Mesendoderm (in vitro differentiated cells): ENCODE results near the gene ZNF521.

Experiments used
- DNase-seq: peaks from one replicate; pipeline ENCODE4 v3.0.0; 2013
- H2AK5ac ChIP-seq: 2 replicates; pipeline ENCODE4 v1.6.1; 2013; ENCODE audit warnings: low read length, inconsistent platforms
- H2BK120ac ChIP-seq: 2 replicates; pipeline ENCODE4 v1.6.1; 2013; ENCODE audit warnings: low read depth, mild to moderate bottlenecking, low read length, moderate library complexity, mixed read lengths
- H2BK15ac ChIP-seq: replicated peaks from 2 replicates; pipeline ENCODE4 v1.6.1; 2013; ENCODE audit warnings: low read depth, mild to moderate bottlenecking, moderate library complexity
- H2BK5ac ChIP-seq: 2 replicates; pipeline ENCODE4 v1.6.1; 2013; ENCODE audit warnings: low read length, inconsistent platforms
- H3K18ac ChIP-seq: 2 replicates; pipeline ENCODE4 v1.6.1; 2013; ENCODE audit warnings: mild to moderate bottlenecking, low read length, mixed read lengths
- H3K23ac ChIP-seq: one replicate; pipeline ENCODE4 v1.6.1; 2013; ENCODE audit warnings: low read length
- H3K27ac ChIP-seq: 2 replicates; pipeline ENCODE4 v1.5.1; 2013; ENCODE audit warnings: low read depth, mild to moderate bottlenecking, inconsistent platforms, low read length, moderate library complexity
- H3K27me3 ChIP-seq: 2 replicates; pipeline ENCODE4 v1.6.1; 2013; ENCODE audit warnings: low read length, control low read depth, mild to moderate bottlenecking, inconsistent platforms; ENCODE audit not compliant: insufficient read depth, poor library complexity
- H3K36me3 ChIP-seq: 2 replicates; pipeline ENCODE4 v1.6.1; 2013; ENCODE audit warnings: low read length, inconsistent platforms; ENCODE audit not compliant: control insufficient read depth, insufficient read depth
- H3K4ac ChIP-seq: one replicate; pipeline ENCODE4 v1.6.1; 2013; ENCODE audit warnings: low read depth, mild to moderate bottlenecking, low read length, moderate library complexity
- H3K4me1 ChIP-seq: 2 replicates; pipeline ENCODE4 v1.6.1; 2013; ENCODE audit warnings: low read depth, low read length, inconsistent platforms; ENCODE audit not compliant: control insufficient read depth
- H3K4me2 ChIP-seq: 2 replicates; pipeline ENCODE4 v1.6.1; 2013; ENCODE audit warnings: low read length
- H3K4me3 ChIP-seq: 2 replicates; pipeline ENCODE4 v1.5.1; 2013; ENCODE audit warnings: mild to moderate bottlenecking, low read length
- H3K56ac ChIP-seq: one replicate; pipeline ENCODE4 v1.6.1; 2013; ENCODE audit warnings: low read length
- H3K79me1 ChIP-seq: 2 replicates; pipeline ENCODE4 v1.6.1; 2013; ENCODE audit warnings: low read length, inconsistent platforms
- H3K79me2 ChIP-seq: 2 replicates; pipeline ENCODE4 v1.6.1; 2013; ENCODE audit warnings: mild to moderate bottlenecking, low read length; ENCODE audit not compliant: control insufficient read depth, insufficient read depth
- H3K9ac ChIP-seq: 2 replicates; pipeline ENCODE4 v1.6.1; 2013; ENCODE audit warnings: low read length, inconsistent platforms
- H4K5ac ChIP-seq: one replicate; pipeline ENCODE4 v1.6.1; 2013; ENCODE audit warnings: low read length
- H4K8ac ChIP-seq: one replicate; pipeline ENCODE4 v1.6.1; 2013; ENCODE audit warnings: low read depth, mild to moderate bottlenecking, control low read depth, low read length, moderate library complexity
- WGBS: extraction: QIAGEN DNeasy Blood & Tissue Kit; methylation state at CpG from one replicate; pipeline ENCODE4 v1.1.7; 2013; ENCODE audit warnings: low lambda C conversion rate, missing lambda C conversion rate; ENCODE audit not compliant: insufficient coverage; ENCODE audit errors: extremely low coverage; 5-methylcytosine and 5-hydroxymethylcytosine counted together

Gene ZNF521

GRCh38 chr18:25231327-25231691, 120.7 kb downstream of the ZNF521 start:
- H3K9ac ChIP-seq: no peak overlapping the region
- H2BK120ac ChIP-seq: no peak overlapping the region
- H3K79me1 ChIP-seq: no peaks in the 10 kb centered on the region
- no CpG with 5 or more reads among the region's 5 CpGs for WGBS
- no peak overlapping the region for H3K56ac ChIP-seq
- no peak overlapping the region for H2BK15ac ChIP-seq
- no peak overlapping the region for H3K23ac ChIP-seq
- H3K27me3 ChIP-seq: no peaks in the 10 kb centered on the region
- H3K18ac ChIP-seq: peak overlapping the region; percentile 1
- H3K36me3 ChIP-seq: peaks cover 1% of the 10 kb centered on the region
- H3K4me1 ChIP-seq: peaks cover 12% of the 10 kb centered on the region
- no peak overlapping the region for H3K4me2 ChIP-seq
- H3K79me2 ChIP-seq: no peaks in the 10 kb centered on the region
- no peak overlapping the region for H4K8ac ChIP-seq
- no peak overlapping the region for H3K4me3 ChIP-seq
- peak overlapping the region; percentile 26 for H2BK5ac ChIP-seq
- H3K4ac ChIP-seq: no peak overlapping the region
- H4K5ac ChIP-seq: no peak overlapping the region
- no peak overlapping the region for H2AK5ac ChIP-seq
- H3K27ac ChIP-seq: no peak overlapping the region
- DNase-seq: no peak

GRCh38 chr18:25230658-25231326, 121.2 kb downstream of the ZNF521 start:
- DNase-seq: no peak
- Histone ChIP-seq H3K4me2 (no peak overlapping the region), H3K4me3 (no peak overlapping the region), H3K56ac (no peak overlapping the region), H3K23ac (no peak overlapping the region), H3K36me3 (peaks cover 2% of the 10 kb centered on the region), H3K4me1 (peaks cover 12% of the 10 kb centered on the region), H2AK5ac (no peak overlapping the region), H3K18ac (peak overlapping the region; percentile 1), H2BK120ac (no peak overlapping the region), H3K79me2 (no peaks in the 10 kb centered on the region), H2BK15ac (no peak overlapping the region), H3K79me1 (no peaks in the 10 kb centered on the region), H2BK5ac (peak overlapping the region; percentile 26), H3K9ac (no peak overlapping the region), H4K8ac (no peak overlapping the region), H4K5ac (no peak overlapping the region), H3K27ac (no peak overlapping the region), H3K4ac (no peak overlapping the region), H3K27me3 (no peaks in the 10 kb centered on the region)
- no CpG with 5 or more reads among the region's 10 CpGs for WGBS

- H3K79me2 ChIP-seq: no peaks in the 10 kb centered on the region
- H3K4me3 ChIP-seq: no peak overlapping the region
- H2BK120ac ChIP-seq: no peak overlapping the region
- H3K4me1 ChIP-seq: peaks cover 10% of the 10 kb centered on the region
- H3K9ac ChIP-seq: no peak overlapping the region
- no CpG with 5 or more reads among the region's 2 CpGs for WGBS
- H3K4me2 ChIP-seq: no peak overlapping the region
- DNase-seq: no peak
- no peaks in the 10 kb centered on the region for H3K79me1 ChIP-seq
- H3K23ac ChIP-seq: no peak overlapping the region
- no peak overlapping the region for H3K27ac ChIP-seq
- H4K8ac ChIP-seq: no peak overlapping the region
- no peak overlapping the region for H3K56ac ChIP-seq
- H2BK15ac ChIP-seq: no peak overlapping the region
- H3K4ac ChIP-seq: no peak overlapping the region
- H4K5ac ChIP-seq: no peak overlapping the region
- H2BK5ac ChIP-seq: no peak overlapping the region
- H3K36me3 ChIP-seq: peaks cover 2% of the 10 kb centered on the region
- H2AK5ac ChIP-seq: no peak overlapping the region
- no peak overlapping the region for H3K18ac ChIP-seq
- no peaks in the 10 kb centered on the region for H3K27me3 ChIP-seq
Observed at GRCh38 chr18:25229920-25230319, 122.0 kb downstream of the ZNF521 start.

- WGBS: no CpG with 5 or more reads among the region's 3 CpGs
- no peak overlapping the region for H2BK15ac ChIP-seq
- no peak overlapping the region for H3K56ac ChIP-seq
- no peak overlapping the region for H3K18ac ChIP-seq
- no peak overlapping the region for H2BK120ac ChIP-seq
- H3K23ac ChIP-seq: no peak overlapping the region
- H3K4me1 ChIP-seq: peaks cover 13% of the 10 kb centered on the region
- H3K27ac ChIP-seq: no peak overlapping the region
- no peak overlapping the region for H3K4ac ChIP-seq
- H2BK5ac ChIP-seq: no peak overlapping the region
- peaks cover 3% of the 10 kb centered on the region for H3K79me1 ChIP-seq
- no peak overlapping the region for H4K5ac ChIP-seq
- H3K36me3 ChIP-seq: peaks cover 2% of the 10 kb centered on the region
- DNase-seq: peak; percentile 56
- no peak overlapping the region for H4K8ac ChIP-seq
- H2AK5ac ChIP-seq: no peak overlapping the region
- H3K4me2 ChIP-seq: no peak overlapping the region
- no peak overlapping the region for H3K4me3 ChIP-seq
- H3K27me3 ChIP-seq: no peaks in the 10 kb centered on the region
- H3K79me2 ChIP-seq: no peaks in the 10 kb centered on the region
- H3K9ac ChIP-seq: no peak overlapping the region
Observed at GRCh38 chr18:25229081-25229480, 122.9 kb downstream of the ZNF521 start.

GRCh38 chr18:25228410-25228809, 123.6 kb downstream of the ZNF521 start:
- H3K4ac ChIP-seq: no peak overlapping the region
- H4K8ac ChIP-seq: no peak overlapping the region
- no peak overlapping the region for H2BK15ac ChIP-seq
- peaks cover 15% of the 10 kb centered on the region for H3K4me1 ChIP-seq
- H4K5ac ChIP-seq: no peak overlapping the region
- H3K56ac ChIP-seq: no peak overlapping the region
- H3K27ac ChIP-seq: no peak overlapping the region
- no peak overlapping the region for H3K9ac ChIP-seq
- no peak overlapping the region for H2BK5ac ChIP-seq
- no peak overlapping the region for H3K18ac ChIP-seq
- no peak overlapping the region for H2BK120ac ChIP-seq
- no peak overlapping the region for H3K23ac ChIP-seq
- no peak overlapping the region for H3K4me2 ChIP-seq
- H3K36me3 ChIP-seq: peaks cover 2% of the 10 kb centered on the region
- no peak for DNase-seq
- no peaks in the 10 kb centered on the region for H3K27me3 ChIP-seq
- no peaks in the 10 kb centered on the region for H3K79me2 ChIP-seq
- no CpG with 5 or more reads among the region's 1 CpG for WGBS
- H3K79me1 ChIP-seq: peaks cover 3% of the 10 kb centered on the region
- H3K4me3 ChIP-seq: no peak overlapping the region
- no peak overlapping the region for H2AK5ac ChIP-seq

- Histone ChIP-seq H3K23ac (no peak overlapping the region), H2BK120ac (no peak overlapping the region), H4K5ac (no peak overlapping the region), H3K27me3 (no peaks in the 10 kb centered on the region), H3K4me2 (no peak overlapping the region), H3K79me2 (no peaks in the 10 kb centered on the region), H3K18ac (no peak overlapping the region), H3K4ac (no peak overlapping the region), H2AK5ac (no peak overlapping the region), H3K4me1 (peaks cover 10% of the 10 kb centered on the region), H3K9ac (no peak overlapping the region), H3K27ac (no peak overlapping the region), H2BK5ac (no peak overlapping the region), H3K4me3 (no peak overlapping the region), H3K36me3 (peaks cover 2% of the 10 kb centered on the region), H4K8ac (no peak overlapping the region), H2BK15ac (no peak overlapping the region), H3K56ac (no peak overlapping the region), H3K79me1 (peaks cover 5% of the 10 kb centered on the region)
- no peak for DNase-seq
- WGBS: no CpG with 5 or more reads among the region's 12 CpGs
Observed at GRCh38 chr18:25225151-25225550, 126.8 kb downstream of the ZNF521 start.
